Calu3 (cell line): ENCODE data around the gene STON1. TPM values are rescaled to one million over a fixed set of nuclear protein-coding genes. Genes with fewer than 3 reads are reported as not detected.

Experiments
- BruUV-seq: library from RNA; stranded (reverse); fragments of 400-500 nt; replicated peaks from 2 replicates; lab custom pipeline; 2021; lab: Mats Ljungman, UMichigan
- CTCF ChIA-PET: fragments of 300-600 bp; sonication (Branson Sonifier 250); formaldehyde crosslinking; loops from one replicate; lab custom pipeline; 2022; ENCODE audit warnings: antibody characterized with exemption; lab: Charles Lee
- DNase-seq: peaks from one replicate; pipeline ENCODE4 v3.0.0; 2022
- H3K27ac Mint-ChIP-seq: one replicate; pipeline ENCODE4 v1.8.0; 2022; ENCODE audit warnings: mixed read lengths; ENCODE audit not compliant: unreplicated experiment
- H3K27me3 Mint-ChIP-seq: one replicate; pipeline ENCODE4 v1.8.0; 2022; ENCODE audit warnings: mixed read lengths; ENCODE audit not compliant: unreplicated experiment
- H3K36me3 Mint-ChIP-seq: one replicate; pipeline ENCODE4 v1.8.0; 2022; ENCODE audit warnings: mild to moderate bottlenecking, moderate library complexity, mixed read lengths; ENCODE audit not compliant: insufficient read depth, unreplicated experiment
- H3K4me1 Mint-ChIP-seq: one replicate; pipeline ENCODE4 v1.8.0; 2022; ENCODE audit warnings: mild to moderate bottlenecking, low read depth, mixed read lengths; ENCODE audit not compliant: unreplicated experiment
- H3K4me3 Mint-ChIP-seq: one replicate; pipeline ENCODE4 v1.8.0; 2022; ENCODE audit warnings: mild to moderate bottlenecking, low read depth, moderate library complexity, mixed read lengths; ENCODE audit not compliant: unreplicated experiment
- H3K9me3 Mint-ChIP-seq: one replicate; pipeline ENCODE4 v1.8.0; 2022; ENCODE audit warnings: low read depth, mixed read lengths; ENCODE audit not compliant: unreplicated experiment
- CTCF ChIP-seq: fragments of 200-600 bp; IDR thresholded peaks from one replicate; pipeline ENCODE4 v1.8.0; 2022; ENCODE audit warnings: antibody characterized with exemption; ENCODE audit not compliant: unreplicated experiment
- intact Hi-C: fragments of 100-400 bp; cut with micrococcal nuclease; formaldehyde crosslinking; loops from one replicate; pipeline ENCODE4 v1.10.0; 2022; ENCODE audit not compliant: unreplicated experiment
- total RNA-seq: library from RNA; stranded (reverse); gene quantifications from 2 replicates; pipeline ENCODE4 v1.2.3, GENCODE V29; 2022

Gene STON1
- total RNA-seq, 1 experiment from 2014 or later, result 1.3 TPM

DNA sequence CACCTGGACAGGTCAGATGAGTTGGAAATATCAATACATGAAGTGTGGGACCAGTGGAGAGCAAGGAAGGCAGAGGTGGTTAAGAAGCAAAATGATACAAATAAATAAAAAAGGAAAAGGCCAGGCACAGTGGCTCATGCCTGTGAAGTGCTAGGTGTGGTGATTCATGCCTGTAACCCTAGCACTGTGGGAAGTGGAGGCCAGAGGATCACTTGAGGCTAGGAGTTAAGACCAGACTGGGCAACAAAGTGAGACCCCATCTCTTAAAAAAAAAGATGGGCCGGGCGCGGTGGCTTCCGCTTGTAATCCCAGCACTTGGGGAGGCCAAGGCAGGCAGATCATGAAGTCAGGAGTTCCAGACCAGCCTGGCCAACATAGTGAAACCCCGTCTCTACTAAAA, 2.9 kb downstream of the STON1 start:
- CTCF ChIA-PET, result no interaction called here
- Mint-ChIP-seq H3K4me3 (no peak overlapping the region), H3K27me3 (no peaks in the 10 kb centered on the region), H3K9me3 (no peaks in the 10 kb centered on the region), H3K27ac (no peak overlapping the region), H3K4me1 (no peaks in the 10 kb centered on the region), H3K36me3 (peaks cover 15% of the 10 kb centered on the region)
- no peak for DNase-seq
- BruUV-seq, result no TSS peak
- TF ChIP-seq CTCF, result no peak
- intact Hi-C loops, result no loop called here

- H3K27ac Mint-ChIP-seq, result no peak overlapping the region
- DNase-seq, result no peak
- no peaks in the 10 kb centered on the region for H3K4me1 Mint-ChIP-seq
- peaks cover 12% of the 10 kb centered on the region for H3K36me3 Mint-ChIP-seq
- no peak overlapping the region for H3K4me3 Mint-ChIP-seq
- H3K9me3 Mint-ChIP-seq, result no peaks in the 10 kb centered on the region
- no peaks in the 10 kb centered on the region for H3K27me3 Mint-ChIP-seq
- BruUV-seq, result no TSS peak
- CTCF ChIA-PET, result interaction anchor here (0.5 to 0.6 kb wide), 2 partner anchors 8 to 27 kb away, joined by 4 read pairs; no protein-coding TSS in a partner anchor
- intact Hi-C loops, result no loop called here
- TF ChIP-seq CTCF, result no peak
These were observed 4.8 kb downstream of the STON1 start for GRCh38 chr2:48534781-48535180.

DNA sequence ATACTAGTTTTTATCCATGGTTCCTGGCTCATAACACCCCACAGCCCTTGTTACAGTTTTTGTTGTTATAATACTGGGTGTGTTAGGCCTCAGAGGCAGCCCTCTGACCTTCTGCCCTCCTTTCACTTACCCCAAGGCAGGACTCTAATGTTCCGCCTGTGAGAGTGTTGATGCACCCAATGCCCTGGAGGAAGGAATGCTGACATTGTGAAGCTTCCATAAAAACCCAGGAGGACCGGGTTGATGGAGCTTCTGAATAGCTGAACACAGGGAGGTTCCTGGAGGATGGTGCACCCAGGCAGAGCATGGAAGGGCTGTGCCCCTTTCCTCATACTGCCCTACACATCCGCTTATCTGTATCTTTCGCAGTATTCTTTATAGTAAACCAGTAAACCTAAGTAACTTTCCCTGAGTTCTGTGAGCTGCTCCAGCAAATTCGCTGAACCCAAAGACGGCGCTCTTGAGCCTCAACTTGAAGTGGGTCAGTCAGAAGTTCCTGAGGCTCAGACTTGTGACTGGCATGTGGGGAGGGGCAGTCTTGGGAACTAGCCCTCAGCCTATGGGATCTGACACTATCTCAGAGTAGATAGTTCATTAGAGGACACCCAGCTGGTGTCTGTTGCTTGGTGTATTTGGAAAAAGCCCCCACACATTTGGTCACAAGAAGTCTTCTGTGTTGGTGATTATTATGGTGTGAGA, 10.4 kb downstream of the STON1 start:
- CTCF ChIA-PET, result no interaction called here
- Mint-ChIP-seq H3K27me3 (no peaks in the 10 kb centered on the region), H3K4me1 (no peaks in the 10 kb centered on the region), H3K9me3 (no peaks in the 10 kb centered on the region), H3K36me3 (no peaks in the 10 kb centered on the region), H3K4me3 (no peak overlapping the region), H3K27ac (no peak overlapping the region)
- TF ChIP-seq CTCF, result no peak
- BruUV-seq, result no TSS peak
- DNase-seq, result no peak
- intact Hi-C loops, result no loop called here

- Mint-ChIP-seq H3K27me3 (no peaks in the 10 kb centered on the region), H3K4me3 (no peak overlapping the region), H3K27ac (no peak overlapping the region)
These were observed 11.9 kb downstream of the STON1 start for GRCh38 chr2:48541666-48542389.

More at GRCh38 chr2:48541666-48542389, 11.9 kb downstream of the STON1 start:
- intact Hi-C loops, result no loop called here
- no peaks in the 10 kb centered on the region for H3K9me3 Mint-ChIP-seq
- H3K4me1 Mint-ChIP-seq, result no peaks in the 10 kb centered on the region
- no TSS peak for BruUV-seq
- no peaks in the 10 kb centered on the region for H3K36me3 Mint-ChIP-seq
- TF ChIP-seq CTCF, result no peak
- no peak for DNase-seq
- CTCF ChIA-PET, result no interaction called here
